ENCODE data around the gene NDUFAF8.

DNA sequence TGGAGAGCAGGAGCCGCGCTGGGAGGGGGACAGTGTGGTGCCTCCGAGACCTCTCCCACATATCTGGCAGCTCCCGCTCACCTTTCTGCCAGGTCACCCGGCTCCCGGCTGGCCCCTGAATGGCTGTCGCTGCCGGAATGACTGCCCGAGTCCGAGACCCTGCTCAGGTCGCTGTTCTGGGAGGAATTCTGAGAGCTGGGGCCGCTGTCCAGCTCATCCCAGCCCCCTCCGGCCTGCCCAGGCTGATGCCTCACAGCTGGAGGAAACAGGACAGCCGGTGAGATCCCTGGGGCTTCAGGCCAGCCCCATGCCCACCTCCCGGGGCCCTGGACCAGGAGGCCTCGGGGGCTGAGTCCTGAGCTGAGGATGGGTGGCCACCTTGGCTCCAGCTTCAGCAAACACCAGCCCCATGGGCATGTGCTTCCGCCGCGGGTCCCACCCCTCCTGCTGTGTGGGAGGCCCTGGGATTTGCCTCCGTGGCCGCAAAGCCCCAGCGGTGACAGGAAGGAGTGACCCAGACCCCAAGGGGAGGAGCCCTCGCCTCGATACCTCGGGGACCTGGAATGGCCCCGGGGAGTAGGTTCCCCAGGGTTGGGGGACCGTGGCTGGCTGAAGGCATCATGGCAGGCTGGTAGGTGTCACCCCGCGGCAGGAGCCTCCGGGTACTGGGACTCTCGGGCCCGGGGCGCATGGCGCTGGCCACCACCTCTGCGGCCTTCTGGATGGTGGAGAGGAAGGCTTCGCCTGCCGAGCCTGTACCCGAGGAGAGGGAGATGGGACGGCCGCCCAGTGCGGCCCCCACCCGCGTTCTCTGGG, 7.1 kb upstream of the NDUFAF8 start:
- TF ChIP-seq, protein P1, sequence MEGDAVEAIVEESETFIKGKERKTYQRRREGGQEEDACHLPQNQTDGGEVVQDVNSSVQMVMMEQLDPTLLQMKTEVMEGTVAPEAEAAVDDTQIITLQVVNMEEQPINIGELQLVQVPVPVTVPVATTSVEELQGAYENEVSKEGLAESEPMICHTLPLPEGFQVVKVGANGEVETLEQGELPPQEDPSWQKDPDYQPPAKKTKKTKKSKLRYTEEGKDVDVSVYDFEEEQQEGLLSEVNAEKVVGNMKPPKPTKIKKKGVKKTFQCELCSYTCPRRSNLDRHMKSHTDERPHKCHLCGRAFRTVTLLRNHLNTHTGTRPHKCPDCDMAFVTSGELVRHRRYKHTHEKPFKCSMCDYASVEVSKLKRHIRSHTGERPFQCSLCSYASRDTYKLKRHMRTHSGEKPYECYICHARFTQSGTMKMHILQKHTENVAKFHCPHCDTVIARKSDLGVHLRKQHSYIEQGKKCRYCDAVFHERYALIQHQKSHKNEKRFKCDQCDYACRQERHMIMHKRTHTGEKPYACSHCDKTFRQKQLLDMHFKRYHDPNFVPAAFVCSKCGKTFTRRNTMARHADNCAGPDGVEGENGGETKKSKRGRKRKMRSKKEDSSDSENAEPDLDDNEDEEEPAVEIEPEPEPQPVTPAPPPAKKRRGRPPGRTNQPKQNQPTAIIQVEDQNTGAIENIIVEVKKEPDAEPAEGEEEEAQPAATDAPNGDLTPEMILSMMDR (IDR thresholded peaks at IDR 0.05; ENCODE audit: borderline replicate concordance, extremely low read depth, low read length, poor library complexity, severe bottlenecking) = no peak
- no peak for TF ChIP-seq EZH2 (IDR thresholded peaks at IDR 0.05; ENCODE audit: borderline replicate concordance, low read depth, low read length, severe bottlenecking)

All from DND-41 (cell line).